ENCODE measurements around the gene SHC3.

- TF ChIP-seq CTCF (IDR thresholded peaks at IDR 0.05; ENCODE audit: low read depth, low read length) (no peak), POLR2A (IDR thresholded peaks at IDR 0.05; ENCODE audit: extremely low read depth, insufficient read length) (no peak), MYC (IDR thresholded peaks at IDR 0.05; ENCODE audit: low read depth, low read length) (no peak), MAX (IDR thresholded peaks at IDR 0.05; ENCODE audit: low read depth, low read length) (no peak)
Observed at GRCh38 chr9:88971131-88971960, 207.3 kb downstream of the SHC3 start.

Data from NB4 (cell line).